HG03457 (cell line): ENCODE results near the gene KCNJ10.

Experiments used
- ATAC-seq: cut with Tn5 transposase; IDR thresholded peaks from one replicate; pipeline ENCODE4 v1.9.1; 2021; ENCODE audit warnings: moderate number of reproducible peaks; ENCODE audit not compliant: unreplicated experiment

Gene KCNJ10

DNA sequence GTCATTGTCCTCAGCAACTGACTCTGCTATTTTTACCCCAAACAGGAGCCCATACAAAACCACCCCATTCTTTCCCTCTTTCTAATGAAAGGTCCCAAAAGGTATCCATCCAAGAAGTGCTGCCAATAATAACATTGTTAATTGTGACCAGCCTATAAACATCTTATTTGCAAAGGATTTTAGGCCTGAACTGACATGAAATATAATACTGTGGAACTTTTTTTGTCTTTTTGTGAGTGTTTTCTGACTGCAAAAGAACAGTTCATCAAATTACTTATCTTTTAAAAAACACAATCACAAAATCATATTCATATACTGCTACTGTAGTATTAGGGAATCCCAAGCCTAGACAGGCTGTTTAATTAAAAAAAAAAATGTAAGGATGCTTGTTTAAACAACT, 41.5 kb downstream of the KCNJ10 start:
- ATAC-seq: no peak

DNA sequence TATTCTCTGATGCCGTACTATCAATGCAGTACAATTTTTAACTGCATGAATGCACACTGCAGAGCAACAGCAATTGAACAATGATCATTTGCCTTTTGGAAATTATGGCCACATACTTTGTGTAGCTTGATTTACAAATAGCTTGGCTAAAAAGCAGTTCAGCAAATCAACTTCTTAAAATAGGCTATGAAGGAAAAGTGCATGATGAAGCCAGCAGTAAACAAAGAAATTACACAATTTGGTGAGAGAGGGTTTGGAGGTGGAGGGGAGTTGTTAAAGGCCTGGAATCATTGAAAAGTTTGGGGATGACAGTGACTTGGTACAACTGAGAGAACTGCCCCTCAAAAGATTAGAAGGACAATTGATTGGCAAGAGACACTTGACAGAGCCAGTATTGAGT, 44.6 kb downstream of the KCNJ10 start:
- ATAC-seq: no peak

DNA sequence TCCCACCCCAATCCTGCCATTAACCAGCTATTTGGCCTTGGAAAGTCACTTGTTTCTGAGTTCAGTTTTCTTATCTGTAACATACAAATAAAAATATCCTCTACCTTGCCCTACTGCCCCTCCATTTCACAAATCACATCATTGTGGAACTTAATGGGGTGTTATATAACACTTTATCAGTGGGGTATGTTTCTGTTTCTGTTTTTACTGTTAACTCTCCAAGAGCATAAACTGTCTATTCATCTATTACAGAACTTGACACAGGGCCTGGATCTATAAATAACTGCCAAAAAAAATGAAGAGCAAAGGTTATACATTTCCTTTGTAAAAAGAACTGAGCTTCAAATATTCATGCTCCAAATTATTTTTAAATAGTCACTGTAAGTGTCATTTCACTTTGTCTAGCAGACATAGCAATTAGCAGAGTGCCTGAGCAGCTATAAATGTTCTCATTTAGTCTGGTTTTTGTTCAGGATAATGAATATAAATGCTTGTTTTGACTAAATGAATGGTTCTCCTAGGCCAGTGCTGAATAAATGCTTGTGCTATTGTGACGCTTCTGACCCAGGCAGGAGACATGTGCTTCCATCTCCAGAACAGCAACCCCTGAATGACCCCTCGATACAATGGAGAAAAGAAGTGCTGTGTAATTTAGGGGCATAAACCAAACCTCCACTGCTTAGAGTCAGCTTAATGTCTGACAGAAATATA, 45.6 kb downstream of the KCNJ10 start:
- ATAC-seq: no peak

DNA sequence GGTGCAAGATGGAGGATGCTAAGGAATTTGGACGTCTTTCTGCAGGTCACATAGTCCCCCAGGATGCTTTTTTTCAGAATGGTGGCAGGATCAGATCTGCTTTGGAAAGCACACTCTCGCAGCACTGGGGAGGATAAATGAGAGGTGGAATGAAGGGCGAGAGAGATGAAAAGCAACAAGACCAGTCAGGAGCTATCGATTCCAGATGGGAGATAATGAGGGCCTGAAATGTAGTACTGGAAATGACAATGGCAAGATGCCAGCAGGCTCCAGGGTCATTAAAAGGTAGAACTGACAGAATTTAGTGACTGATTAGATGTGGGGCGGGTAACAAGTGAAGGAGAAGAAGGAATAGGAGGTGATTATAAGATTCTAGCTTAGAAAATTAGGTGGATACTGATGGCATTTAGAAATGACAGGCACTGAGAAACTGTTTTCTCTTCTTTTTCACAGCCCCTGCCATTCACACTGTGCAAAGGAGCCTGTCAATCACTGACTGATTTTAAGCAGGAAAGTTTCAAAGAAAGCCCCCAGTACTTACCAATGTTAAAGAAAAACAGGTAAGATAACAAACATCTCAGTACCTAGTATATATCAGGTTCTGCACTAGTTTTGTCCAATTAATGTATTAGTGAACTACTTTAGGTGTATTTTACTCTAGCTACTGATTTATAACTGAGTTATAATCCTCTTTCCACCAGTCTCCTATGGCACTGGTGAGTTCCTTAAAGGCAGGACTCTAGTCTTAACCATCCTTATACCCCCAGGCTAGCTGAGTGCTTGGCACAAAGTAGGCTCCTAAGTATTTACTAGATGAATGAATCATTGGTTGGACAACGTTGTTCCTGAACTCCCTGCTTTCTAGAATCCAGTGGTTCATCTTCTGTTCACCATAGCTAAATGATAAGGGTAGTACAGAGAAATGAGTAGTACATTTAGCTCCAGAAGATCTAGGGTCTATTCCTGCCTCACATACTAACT, 47.3 kb downstream of the KCNJ10 start:
- ATAC-seq: no peak

DNA sequence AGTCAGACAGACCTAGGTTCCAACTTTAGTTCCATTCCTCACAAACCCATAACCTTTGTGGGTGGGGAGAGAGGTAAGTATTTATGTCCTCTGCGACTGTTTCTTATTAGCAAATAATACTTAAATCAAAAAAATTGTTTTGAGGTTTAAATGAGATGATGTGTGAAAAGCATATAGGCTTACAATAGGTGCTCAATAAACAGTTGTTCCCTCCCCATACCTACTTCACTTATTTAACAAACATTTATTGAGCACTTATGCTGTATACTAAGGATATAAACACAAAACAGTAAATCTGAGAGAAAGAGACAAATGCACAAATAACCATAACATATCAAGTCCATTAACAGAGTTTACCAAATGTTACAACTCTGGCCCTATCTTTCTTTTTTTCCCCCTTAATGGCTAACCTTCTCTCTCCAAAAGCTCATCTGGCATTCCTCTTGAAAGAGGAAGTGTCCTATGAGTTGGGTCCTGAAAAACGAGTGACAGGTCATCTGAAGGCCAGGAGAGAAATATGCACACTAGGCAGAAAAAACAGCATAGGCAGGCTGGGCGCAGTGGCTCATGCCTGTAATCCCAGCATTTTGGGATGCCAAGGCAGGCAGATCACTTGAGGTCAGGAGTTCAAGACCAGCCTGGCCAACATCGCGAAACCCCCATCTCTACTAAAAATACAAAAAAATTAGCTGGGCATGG, 48.4 kb downstream of the KCNJ10 start:
- no peak for ATAC-seq

DNA sequence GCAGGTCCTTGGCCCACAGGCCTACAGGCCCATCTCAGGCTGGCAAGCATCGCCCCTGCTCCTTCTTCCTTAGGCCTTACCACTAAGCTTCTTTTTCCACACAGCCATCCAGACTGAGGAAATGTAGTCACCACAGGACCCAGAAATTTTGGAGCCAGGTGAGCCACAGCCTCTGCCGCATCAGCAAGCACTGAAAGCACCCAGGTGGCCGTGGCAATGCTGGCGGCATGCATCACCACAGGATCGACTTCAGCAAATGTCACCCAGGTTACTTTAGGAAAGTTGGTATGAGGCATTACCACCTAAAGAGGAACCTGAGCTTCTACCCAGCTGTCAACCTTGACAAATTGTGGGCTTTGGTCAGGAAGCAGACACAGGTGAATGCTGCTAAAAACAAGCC, 49.8 kb downstream of the KCNJ10 start:
- no peak for ATAC-seq

DNA sequence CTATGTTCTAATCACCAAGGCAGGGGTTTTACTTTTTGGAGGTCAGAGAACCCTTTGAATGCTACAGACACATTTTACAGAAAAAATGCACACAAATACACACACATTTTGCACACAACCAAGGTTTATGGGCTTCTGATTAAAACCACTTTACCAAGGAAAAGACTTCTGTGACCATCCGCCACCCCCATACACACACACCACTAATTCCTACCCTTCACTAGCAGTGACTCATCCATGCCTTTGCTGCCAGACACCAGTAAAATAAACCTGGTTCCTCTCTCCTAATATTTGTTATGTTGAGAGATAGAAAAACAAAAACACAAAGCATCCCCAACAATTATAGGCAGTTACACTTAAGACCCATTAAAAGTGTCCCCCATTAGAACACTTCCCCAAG, 51.1 kb downstream of the KCNJ10 start:
- ATAC-seq: no peak

DNA sequence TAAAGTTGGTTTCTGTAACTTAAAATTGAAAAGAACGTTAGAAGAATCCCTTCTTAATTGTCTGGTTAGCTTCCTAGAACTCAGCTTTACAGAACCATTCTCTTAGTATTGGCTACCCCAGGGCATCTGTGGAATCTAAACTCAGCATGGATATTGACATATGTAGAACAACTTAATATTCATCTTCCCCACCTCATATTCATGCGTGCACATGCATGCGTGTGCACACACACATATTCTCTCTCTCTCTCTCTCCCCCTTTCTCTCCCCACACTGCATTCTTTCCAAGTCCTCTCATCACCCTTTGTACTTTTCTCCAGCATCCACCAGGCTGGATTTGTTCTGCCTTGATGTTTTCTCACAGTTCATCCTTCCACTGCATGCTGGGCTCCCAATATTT, 51.6 kb downstream of the KCNJ10 start:
- no peak for ATAC-seq

DNA sequence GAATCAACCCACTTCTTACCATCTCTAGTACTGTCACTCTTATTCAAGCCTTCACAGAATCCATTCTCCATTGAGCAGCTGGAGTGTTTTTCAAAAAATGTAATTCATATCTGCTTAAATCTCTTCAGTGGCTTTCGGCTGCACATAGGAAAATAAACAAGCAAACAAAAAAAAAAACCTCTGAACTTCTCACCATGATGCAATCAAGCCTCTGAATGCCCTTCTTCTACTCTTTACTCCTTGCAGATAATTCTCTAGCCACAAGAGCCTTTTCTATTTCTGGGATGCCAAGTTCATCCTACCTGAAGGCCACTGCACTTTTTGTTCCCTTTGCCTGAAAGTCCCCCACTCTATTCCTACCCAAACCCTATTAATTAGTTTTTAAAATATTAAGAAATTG, 52.4 kb downstream of the KCNJ10 start:
- ATAC-seq: no peak

DNA sequence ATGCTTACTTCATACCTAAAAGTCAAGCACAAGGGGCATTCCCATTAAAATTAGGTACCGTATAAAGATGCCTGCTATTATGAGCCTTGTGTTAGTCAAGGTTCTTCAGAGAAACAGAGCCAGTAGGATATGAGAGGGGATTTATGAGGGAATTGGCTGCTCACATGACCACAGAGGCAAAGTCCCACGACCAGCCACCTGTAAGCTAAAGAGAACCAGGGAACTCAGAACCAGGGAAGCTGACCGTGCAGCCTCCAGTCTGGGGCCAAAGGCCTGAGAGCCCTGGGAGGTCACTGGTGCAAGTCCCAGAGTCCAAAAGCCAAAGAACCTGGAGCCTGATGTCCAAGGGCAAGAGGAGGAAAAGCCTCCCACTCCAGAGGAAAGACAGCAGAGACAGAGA, 58.2 kb downstream of the KCNJ10 start:
- ATAC-seq: no peak

DNA sequence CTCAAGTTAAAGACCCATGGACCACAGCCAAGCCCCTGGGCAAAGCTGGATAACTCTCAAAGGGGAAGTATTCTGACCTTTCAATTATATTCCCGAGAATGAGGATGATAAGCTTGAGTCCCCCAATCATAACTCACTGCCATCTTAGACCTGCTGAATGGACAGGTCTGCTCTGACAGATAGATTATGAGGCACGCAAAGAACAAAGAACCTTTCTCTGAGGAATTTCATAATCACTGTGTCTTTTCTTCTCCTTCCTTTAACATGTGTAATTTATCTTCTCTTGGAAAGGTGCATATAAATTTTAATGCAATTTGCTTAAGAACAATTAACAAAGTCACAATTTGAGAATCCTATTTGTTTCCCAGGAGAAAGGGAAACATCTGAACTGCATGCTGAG, 60.2 kb downstream of the KCNJ10 start:
- ATAC-seq: no peak

DNA sequence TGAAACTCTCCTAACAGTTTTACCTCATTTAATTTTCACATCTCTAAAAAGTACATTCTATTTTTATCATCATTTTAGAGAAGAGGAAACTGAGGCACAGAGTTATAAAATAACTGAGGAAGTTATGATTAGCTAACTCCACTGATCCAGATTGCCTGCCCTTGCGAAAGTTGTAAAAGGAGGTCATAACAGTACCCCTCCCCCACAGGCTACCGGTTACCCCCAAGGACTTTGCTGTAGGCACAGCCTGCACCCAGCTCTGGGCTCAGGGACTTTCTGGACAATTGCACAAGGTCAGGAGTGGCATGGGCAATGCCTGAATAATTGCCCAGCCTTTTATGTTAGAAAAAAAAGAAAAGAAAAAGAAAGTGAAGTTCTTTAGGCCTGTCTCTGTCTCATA, 60.9 kb downstream of the KCNJ10 start:
- ATAC-seq: no peak

DNA sequence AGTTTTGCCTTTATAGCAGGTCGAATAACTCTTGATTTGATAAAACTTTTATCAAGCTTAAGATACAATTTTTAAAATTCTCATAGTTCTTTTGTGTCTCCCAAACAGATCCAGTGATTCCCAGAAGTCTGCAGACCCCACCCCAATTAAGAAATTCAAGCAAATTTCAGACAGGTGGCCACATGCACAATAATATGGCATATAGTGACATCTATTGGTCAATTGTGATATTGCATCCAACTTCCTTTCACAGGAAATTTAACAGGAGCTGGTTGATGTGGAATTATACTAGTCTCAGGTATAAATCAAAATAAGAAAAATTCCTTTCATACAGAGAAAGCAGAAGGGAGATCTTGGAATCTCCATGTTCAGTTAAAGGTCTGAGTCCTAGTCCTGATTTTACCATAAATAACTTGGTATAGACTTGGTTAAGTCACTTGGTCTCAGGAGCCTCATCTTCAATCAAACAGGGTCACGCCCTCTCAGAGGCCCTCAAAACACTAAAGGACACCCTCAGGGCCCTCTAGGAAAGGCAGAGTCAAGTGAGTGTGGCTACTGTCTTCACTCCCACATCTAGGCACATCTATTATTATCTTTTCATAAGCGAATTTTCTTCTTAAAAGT, 62.3 kb downstream of the KCNJ10 start:
- ATAC-seq: no peak

DNA sequence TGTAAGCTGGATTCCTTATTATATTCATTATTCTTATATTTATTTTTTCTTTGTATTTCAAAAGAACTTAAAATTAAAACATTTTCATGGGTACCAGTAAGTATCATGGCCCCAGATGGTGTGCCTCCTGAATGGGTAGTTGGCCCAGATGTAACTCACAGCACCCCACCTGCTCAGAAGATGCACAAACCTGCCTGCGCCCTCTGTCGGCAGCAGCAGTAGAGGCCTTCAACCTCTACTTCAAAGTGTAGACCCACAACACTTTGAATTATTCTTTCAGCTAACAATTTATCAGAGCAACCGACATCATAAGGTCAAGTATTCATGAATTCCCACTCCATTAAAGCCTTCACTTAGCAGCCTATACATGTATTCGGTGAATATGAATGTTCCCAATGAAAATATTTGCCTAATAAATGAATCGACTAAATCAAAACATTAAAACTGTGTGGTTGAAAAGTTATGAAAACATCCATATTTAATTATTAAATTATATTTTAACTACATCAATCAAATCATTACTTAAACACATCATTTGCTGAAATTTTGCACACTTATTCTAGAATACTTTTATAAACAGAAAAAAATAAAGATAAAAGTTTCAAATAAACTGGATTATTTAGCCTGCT, 63.5 kb downstream of the KCNJ10 start:
- ATAC-seq: no peak

DNA sequence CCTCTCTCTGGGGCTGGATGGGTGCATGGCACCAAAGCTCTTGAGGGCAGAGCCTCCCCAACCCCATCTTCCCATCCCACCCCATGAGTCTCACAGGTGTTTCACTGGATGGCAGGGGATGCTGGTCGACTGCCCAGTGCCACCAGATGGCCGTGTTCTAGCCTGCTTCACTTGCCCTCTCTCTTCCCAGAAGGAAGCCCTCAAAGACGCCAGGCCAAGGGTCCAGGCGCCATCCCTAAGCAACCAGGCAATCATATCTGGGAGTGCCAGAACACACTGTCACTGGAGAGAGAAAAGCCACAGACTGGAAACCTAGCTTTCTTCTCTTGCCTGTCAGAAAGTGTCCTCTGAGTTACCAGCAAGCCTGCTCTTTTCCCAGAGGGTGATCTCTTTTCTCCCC, 64.9 kb downstream of the KCNJ10 start:
- no peak for ATAC-seq

DNA sequence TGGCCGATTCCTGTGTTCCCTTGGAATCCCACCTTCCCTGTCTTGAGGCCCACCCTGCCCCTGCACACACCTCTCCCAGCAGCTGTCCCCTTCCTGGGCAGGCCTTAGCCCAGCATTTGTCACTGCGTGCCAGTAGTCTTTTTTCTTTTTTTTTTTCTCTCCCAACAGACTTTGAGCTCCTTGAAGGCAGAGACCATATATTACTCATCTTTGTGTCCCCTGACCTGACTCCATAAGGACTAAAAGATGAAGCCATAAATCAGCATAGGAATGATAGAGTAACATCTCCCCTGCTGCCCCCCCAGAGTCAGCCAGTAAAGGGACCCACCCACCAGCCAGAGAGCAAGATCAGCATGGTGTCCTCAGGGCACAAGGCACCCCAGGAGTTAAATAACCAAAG, 65.5 kb downstream of the KCNJ10 start:
- ATAC-seq: no peak

DNA sequence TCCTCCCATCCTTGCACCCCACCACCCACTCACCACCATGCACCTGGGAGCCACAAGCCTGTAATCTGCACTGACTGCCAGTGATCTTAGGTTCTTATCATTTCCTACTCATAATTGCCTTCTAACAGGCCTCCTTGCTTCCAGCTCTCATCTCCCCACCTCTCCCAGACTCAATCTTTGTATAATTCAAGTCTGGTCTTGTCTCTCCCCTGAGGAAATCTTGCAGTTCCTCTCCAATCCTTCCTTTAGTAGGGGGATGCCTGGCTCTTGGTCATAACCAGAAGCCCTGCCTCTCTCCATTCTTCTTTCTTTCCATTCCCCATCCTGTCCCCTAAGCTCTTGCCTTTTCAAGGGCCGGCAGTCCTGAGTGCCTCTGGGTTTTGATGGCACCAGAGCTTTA, 66.0 kb downstream of the KCNJ10 start:
- ATAC-seq: no peak

DNA sequence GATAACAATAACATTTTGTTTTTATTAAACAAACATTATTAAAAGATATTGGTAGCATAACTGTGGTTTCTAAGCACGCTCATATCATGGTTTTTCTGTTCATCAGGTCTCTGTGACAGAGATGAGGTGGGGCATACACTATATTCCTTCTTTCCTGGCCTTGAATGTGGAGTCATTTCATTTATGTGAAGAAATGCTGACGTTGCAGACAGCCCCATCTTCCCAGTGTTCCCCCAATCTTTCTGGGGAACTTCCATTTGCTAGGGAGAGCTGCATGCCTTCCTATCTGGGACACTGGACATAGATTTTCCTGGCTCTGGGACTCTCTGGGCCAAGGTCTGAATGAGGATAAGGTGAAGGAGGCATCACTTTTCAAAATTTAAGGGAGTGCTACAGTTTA, 68.5 kb downstream of the KCNJ10 start:
- no peak for ATAC-seq

DNA sequence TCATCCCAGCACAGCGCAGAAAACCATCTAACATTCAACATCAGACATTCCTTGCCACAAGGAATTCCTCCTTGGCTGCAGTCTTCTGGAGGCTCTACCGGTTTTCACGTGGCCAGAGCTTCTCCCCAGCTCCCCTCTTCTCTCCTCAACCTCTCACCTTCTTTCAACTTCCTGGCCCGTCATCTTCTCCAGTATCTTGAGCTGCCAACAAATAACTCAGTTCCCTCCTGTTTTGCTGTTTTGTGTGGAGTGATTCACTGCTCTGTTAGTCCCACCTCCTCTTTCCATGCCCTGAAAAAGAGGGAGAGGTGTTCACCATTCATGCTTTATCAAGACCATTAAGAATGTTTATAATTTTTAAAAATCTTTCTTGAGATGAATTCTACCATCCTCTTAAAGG, 70.8 kb downstream of the KCNJ10 start:
- no peak for ATAC-seq

DNA sequence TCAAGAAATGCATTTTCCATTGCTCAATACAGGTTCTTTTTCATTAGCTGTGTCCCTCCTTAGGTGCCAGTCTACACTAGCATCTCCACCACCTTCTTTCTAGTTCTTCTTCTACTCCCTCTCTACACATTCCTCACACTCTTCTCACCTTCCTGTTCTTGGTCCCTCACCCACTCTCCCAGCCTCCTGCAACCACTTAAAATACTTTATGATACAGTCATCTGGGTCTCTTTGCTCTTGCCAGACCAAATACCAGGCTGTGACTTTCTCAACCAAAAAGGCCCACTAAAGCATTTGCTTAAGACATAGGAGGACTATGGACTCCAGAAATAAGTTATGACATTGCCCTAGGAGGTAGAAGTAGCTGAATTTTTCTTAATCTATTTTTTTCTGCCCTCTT, 73.3 kb downstream of the KCNJ10 start:
- ATAC-seq: no peak

DNA sequence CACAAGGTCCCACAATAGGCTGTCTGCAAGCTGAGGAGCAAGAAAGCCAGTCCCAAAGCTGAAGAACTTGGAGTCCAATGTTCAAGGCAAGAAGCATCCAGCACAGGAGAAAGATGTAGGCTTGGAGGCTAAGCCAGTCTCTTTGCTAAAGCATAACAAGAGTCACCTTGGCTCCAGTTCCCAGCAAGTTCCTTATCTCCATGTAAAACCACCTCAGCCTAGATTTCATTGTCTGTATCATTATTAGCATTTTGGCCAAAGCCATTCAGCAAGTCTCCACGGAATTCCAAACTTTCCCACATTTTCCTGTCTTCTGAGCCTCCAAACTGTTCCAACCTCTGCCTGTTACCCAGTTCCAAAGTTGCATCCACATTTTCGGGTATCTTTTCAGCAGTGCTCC, 75.1 kb downstream of the KCNJ10 start:
- ATAC-seq: no peak
